ENCODE results near the gene CISTR.

GRCh38 chr12:53752192-53752601 is 418 bp upstream of the CISTR start:
- no peak for TF ChIP-seq CTCF (IDR thresholded peaks at IDR 0.05)
- no peak for TF ChIP-seq POLR2A (IDR thresholded peaks at IDR 0.05)
